NCI-H2171 treated with DMSO at 0.1 percent for 48 hours (cell line): ENCODE measurements around the gene ARFGEF3.
"Not testable (repeated sequence)": the region's sequence is repeated elsewhere in the genome, so short reads cannot be mapped to it uniquely, and the experiment has no call there.

Source experiments
- DNase-seq: peaks from one replicate; lab custom pipeline; 2025; lab: John Stamatoyannopoulos, UW

ARFGEF3 gene

DNA sequence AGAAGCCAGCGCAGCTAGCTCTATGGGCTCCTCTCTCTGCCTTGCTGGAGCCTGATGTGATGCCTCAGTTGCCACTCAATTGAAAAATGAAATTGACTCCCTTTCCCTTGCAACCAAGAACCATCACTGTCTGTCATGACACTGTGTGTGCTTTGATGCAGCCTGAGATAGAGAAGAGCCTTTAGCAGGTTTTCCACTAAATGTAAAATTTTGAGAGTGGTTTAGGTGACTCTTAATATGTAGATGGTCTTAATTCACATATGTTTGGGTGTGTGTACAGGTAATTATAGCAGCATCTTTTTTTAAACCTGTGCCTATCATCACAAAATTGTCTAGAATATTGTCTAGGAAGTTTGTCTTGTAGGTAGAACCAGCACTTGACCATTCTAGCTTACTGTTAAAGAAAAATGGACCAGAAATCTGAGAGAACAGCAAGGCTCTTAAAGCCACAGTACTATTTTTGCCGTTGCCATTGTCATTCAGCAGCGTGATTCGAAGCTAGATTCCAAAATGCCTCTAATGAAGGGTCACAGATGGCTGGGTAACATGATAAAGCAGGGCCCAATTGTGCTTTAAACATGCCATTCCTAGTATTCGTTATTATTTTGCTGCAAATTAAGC lies 1.3 kb downstream of the ARFGEF3 start:
- DNase-seq: peak; percentile 90

DNA sequence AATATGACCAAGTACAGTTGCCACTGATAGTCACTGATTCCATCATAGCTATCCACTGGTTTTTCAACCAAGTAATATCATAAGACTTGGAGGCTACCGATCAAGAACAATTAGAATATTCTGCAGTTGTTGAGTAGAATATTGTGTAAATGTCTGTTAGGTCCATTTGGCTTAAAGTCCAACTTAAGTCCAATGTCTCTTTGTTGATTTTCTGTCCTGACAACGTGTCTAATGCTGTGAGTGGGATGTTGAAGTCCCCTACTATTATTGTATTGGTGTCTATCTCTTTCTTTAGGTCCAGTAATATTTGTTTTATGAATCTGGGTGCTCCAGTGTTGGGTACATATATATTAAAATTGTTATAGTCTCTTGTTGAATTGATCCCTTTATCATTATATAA lies 13.9 kb downstream of the ARFGEF3 start:
- DNase-seq: no peak

DNA sequence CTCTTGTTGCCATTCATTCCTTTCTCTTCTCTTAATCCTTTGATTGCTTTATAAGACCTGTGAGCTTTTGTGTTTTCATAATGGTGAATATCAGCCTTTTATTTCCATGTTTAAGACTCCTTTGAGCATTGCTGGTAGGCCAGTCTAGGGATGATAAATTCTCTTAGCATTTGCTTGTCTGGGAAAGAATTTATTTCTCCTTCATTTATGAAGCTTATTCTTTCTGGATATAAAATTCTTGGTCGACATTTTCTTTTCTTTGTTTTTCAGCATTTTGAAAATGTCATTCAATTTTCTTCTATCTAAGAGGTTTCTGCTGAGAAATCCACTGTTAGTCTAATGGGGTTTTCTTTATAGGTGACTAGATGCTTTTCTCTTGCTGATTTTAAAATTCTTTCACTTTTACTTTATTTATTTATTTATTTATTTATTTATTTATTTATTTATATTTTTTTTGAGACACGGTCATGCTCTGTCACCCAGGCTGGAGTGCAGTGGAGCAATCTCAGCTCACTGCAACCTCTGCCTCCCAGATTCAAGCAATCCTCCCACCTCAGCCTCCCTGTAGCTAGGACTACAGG lies 15.0 kb downstream of the ARFGEF3 start:
- no peak for DNase-seq

- DNase-seq: peak; percentile 54
Observed at GRCh38 chr6:138182939-138183789, 21.4 kb downstream of the ARFGEF3 start.

GRCh38 chr6:138183790-138184134 lies 22.0 kb downstream of the ARFGEF3 start:
- no peak for DNase-seq

DNA sequence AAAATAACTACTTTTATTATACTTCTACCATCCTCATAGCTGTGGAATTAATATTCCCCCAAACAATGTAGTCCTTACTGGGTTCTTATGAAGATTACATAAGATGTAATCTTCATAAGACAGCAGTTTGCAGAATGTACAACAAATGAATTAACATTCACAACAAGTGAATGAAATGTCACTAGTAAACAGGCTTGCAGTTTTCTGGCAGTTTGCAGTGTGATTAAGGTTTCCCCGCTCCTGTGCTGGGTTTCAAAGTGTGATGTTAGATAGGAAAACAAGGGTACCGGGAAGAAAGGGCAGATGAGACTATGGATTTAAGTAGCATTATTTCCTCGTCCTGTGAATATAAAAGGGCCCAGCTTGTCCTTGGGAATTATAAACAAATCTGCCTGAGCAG lies 22.5 kb downstream of the ARFGEF3 start:
- DNase-seq: no peak

DNA sequence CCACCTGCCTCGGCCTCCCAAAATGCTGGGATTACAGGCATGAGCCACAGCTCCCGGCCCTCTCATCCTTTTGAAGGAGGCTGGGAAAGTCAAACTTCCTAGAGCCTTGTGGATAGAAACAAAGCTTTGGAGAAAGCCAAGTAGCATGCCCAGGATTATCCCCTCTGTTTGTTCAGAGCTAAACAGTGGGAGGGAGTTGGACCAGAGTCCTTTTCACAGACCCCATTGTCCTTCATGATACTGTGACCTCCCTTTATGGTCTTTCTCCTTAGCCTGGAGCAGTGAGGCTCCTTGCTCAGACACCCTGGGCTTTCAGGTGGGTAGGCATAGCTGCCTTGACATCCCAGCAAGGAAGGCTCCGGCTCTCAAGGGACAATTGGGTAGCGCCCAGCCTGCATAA lies 25.4 kb downstream of the ARFGEF3 start:
- no peak for DNase-seq

- DNase-seq: peak; percentile 45
Observed at GRCh38 chr6:138188278-138188941, 26.7 kb downstream of the ARFGEF3 start.

DNA sequence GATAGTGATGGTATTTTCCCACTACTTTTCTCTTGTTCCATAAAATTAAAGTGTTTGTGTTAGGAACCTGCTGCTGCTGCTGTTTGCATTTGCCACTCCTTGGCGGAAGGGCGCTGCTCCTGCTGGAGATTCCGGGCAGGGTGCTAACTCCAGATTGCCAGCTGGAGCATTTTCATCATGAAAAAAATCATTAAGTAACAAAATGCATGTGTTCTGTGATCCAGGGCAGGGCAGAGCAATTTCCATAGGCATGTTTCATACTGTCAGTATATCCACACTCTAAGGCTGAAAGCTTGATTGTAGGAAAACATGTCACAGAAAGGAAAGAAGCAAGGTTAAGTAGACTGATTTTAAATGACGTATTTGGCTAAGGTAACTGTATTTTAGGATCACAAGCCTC lies 32.5 kb downstream of the ARFGEF3 start:
- DNase-seq: peak; percentile 68

- DNase-seq: no peak
Observed at GRCh38 chr6:138196122-138196738, 34.5 kb downstream of the ARFGEF3 start.

GRCh38 chr6:138197570-138197969 lies 35.8 kb downstream of the ARFGEF3 start:
- DNase-seq: no peak

DNA sequence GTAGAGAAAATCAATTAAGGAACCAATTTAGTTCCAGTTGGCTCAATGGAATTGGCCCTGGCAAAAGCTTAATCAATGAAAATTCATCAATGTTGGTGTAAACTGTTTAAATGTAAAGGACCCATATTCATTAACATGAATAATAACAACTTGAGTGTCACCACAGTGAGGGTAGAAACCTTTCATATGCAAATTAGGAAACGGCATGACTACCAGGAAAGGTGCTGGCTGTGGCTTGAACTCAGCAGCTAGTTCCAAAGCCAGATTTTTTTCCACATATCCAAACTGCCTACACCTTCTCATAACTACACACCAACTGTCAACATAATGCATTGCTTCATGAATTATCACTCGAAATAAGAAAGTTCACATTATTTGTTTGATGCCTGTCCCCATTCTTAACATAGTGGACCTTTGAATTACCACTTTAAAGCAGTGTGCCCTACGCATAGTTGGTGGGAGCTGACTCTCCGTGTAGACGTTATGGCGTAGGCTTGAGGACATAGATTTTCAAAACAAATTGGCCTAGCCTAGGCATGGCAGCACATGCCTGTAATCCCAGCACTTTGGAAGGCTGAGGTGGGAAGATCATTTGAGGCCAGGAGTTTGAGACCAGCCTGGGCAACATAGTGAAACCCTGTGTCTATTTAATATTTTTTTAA lies 36.8 kb downstream of the ARFGEF3 start:
- no peak for DNase-seq

DNA sequence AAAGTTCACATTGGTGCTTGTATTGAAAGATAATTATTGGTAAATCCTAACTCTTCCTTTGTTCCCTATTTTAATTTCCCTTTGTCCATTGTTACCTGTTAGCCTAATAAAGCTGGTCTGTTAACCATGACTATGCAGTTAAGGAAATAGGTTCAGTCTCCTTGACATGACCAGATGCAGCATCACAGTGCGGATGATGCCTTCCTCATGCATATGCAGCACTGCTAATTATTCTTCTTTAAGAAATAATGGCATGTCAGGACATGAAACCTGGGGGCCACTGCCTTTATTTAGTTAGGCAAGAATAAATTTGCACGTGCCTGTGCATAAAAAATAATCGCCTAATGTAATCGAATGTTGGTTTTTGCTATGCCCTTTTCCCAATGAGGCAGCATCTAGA lies 40.1 kb downstream of the ARFGEF3 start:
- no peak for DNase-seq

DNA sequence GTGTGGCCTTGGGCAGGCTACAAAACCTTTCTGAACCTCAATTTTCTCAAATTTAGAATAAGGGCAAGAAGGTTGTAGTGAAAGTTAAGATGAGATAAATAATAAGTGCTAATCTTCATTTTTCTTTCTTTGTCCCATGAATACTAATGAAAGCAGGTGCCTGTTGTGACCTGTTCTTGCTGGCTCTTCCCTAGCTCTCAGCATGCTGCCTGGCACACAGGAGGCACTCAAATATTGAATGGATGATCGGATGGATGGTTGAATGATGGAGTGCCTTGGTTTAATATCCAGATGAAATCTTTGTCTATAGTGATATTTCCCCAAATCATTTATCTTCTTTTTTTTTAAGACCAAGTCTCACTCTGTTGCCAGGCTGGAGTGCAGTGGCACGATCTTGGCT lies 41.6 kb downstream of the ARFGEF3 start:
- no peak for DNase-seq

GRCh38 chr6:138204303-138204702 lies 42.6 kb downstream of the ARFGEF3 start:
- DNase-seq: no peak

- no peak for DNase-seq
Observed at GRCh38 chr6:138204792-138205384, 43.1 kb downstream of the ARFGEF3 start.

DNA sequence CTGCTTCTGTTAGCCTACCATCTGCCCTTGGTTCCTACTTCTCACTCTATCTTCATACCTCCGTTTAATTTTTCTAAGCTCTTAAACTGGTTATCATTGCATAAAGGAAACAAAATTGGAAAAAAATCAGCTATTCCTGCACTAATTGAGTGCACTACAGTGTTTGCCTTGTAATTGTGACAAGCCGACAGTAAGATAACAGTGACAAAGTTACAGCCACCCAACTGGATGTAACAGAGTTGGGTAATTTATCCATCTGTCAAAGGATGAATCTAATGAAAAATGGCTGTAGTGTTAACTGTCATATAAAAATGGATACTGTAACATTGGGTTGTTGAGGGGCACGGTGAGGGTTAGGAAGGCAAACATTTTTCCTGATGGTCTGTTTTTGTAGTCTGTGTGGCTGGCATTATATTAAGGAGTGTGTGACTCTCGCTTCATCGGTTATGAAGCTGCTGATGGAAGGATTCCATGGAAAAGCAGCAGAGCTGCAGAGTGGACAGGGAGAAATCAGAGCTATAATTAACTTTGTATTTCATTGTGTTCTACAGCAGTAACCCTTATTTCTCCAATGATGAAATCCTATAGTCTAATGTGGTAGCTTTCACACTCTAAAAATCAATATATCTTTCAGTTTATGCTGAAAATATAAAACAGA lies 43.8 kb downstream of the ARFGEF3 start:
- peak; percentile 35 for DNase-seq

GRCh38 chr6:138206862-138207261 lies 45.1 kb downstream of the ARFGEF3 start:
- DNase-seq: no peak

DNA sequence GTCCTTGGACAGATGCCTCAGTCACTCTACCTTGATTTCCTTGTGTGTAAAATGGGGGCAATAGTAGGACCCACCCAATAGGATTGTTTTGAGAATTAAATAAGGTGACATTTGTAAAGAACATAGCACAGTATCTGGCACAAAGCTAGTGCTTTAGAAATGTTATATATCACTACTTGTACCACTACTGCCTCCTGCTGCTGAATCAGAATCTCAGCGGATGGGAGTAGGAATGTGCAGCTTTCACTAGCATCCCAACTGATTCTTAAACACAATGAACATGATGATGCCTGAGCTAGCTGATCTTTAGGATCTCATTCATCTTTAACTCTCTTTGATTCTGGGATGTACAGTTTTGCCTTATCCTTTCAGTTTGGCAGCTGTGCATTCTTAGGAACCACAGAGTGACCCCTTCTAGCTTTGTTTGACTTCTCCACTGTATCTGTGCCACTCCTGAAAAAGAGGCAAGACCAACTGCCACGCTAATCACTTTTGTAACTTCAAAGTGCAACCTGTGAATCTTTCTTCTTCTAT lies 49.4 kb downstream of the ARFGEF3 start:
- no peak for DNase-seq

DNA sequence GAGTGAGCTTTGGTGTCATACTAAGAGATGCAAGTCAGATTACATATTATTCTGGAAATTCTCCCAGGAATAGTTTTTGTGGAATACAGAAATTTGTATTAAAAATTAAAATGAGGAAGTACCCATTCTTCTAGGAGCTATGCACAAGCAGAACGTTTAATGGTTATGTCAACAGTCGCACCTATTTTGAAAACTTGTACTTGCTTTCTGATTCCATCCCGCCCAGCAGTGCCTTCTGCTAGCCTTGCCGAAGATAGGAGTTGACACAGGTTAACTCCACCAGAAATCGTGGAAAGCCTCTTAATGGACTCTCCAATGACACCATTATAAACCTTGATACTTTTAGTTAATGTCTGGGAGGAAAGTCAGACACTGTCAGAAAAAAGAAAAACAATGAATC lies 49.9 kb downstream of the ARFGEF3 start:
- no peak for DNase-seq

GRCh38 chr6:138212530-138212929 lies 50.8 kb downstream of the ARFGEF3 start:
- not testable (repeated sequence) for DNase-seq
